Esophagus squamous epithelium (tissue), 5 donors: ENCODE measurements around the gene AHI1. TPM values are rescaled to one million over a fixed set of nuclear protein-coding genes. Genes with fewer than 3 reads are reported as not detected.

ENCODE experiments used
- DNase-seq: peaks from one replicate; lab custom pipeline; 2025; lab: John Stamatoyannopoulos, UW
- H3K27ac ChIP-seq, 4 donors: fragments of 200-600 bp; sonication (generic); one replicate each; pipeline ENCODE4 v1.5.1; 2016 to 2019; ENCODE audit warnings: mild to moderate bottlenecking in 1 of 4
- H3K27me3 ChIP-seq, 4 donors: fragments of 200-600 bp; sonication (generic); 1 replicate in 3 of 4; 2 replicates in 1 of 4; pipeline versions ENCODE4 v1.5.1 to v1.6.0; 2017 to 2021; ENCODE audit warnings: antibody characterized with exemption in 1 of 4
- H3K36me3 ChIP-seq, 3 donors: fragments of 200-600 bp; sonication (generic); one replicate each; pipeline ENCODE4 v1.5.1; 2016 to 2019
- H3K4me1 ChIP-seq, 3 donors: fragments of 200-600 bp; sonication (generic); one replicate each; pipeline ENCODE4 v1.5.1; 2017 to 2019
- H3K4me3 ChIP-seq, 4 donors: fragments of 200-600 bp; sonication (generic); 1 replicate in 3 of 4; 2 replicates in 1 of 4; pipeline ENCODE4 v1.5.1; 2016 to 2019; ENCODE audit warnings: mild to moderate bottlenecking in 2 of 4, moderate library complexity in 1 of 4
- H3K9me3 ChIP-seq, 3 donors: fragments of 200-600 bp; sonication (generic); one replicate each; pipeline ENCODE4 v1.5.1; 2016 to 2019
- CTCF ChIP-seq, 6 experiments: fragments of 450-650 bp in 4 of 6; fragments of 200-600 bp in 2 of 6; sonication (generic) in 2 of 6; IDR thresholded peaks; one replicate each; pipeline ENCODE4 v1.5.1; 2016 to 2019; ENCODE audit warnings: antibody characterized with exemption in 6 of 6, mild to moderate bottlenecking in 4 of 6, moderate library complexity in 4 of 6
- POLR2A ChIP-seq, 4 donors: fragments of 450-650 bp; IDR thresholded peaks; one replicate each; pipeline ENCODE4 v1.6.1; 2017; ENCODE audit warnings: antibody characterized with exemption in 4 of 4, mild to moderate bottlenecking in 4 of 4, moderate library complexity in 3 of 4
- WGBS, 2 donors: methylation state at CpG; one replicate each; pipeline ENCODE4 v1.1.5; 2018; 5-methylcytosine and 5-hydroxymethylcytosine counted together
- intact Hi-C: fragments of 100-400 bp; cut with DNase I; formaldehyde crosslinking; loops from one replicate; pipeline ENCODE4 v1.15.0; 2022
- total RNA-seq, 4 donors: library from RNA; depleted of rRNA; stranded (reverse); fragments of >200 nt; gene quantifications; one replicate each; pipeline ENCODE4 v1.1.0, GENCODE V29; 2016
- donor health status: DM: yes; HTN: yes; CAD: no.

AHI1 gene
- total RNA-seq, 4 donors from 2014 or later = 4.5 to 24.2 (median 7.6) TPM

- Histone ChIP-seq H3K27me3 (no peaks in the 10 kb centered on the region), H3K9me3 (no peaks in the 10 kb centered on the region), H3K27ac (no peak overlapping the region), H3K4me3 (no peak overlapping the region), H3K4me1 (peaks cover 0 to 7% (median 0%) of the 10 kb centered on the region in 3 donors), H3K36me3 (no peaks in the 10 kb centered on the region)
- intact Hi-C loops = no loop called here
- no peak for DNase-seq
- TF ChIP-seq CTCF (IDR thresholded peaks at IDR 0.05) (no peak), POLR2A (IDR thresholded peaks at IDR 0.05) (no peak)
- WGBS, 2 donors = 90 to 91% methylated on average over 2 of the region's 2 CpGs
These were observed 34.5 kb upstream of the AHI1 start for GRCh38 chr6:135531954-135532490.

GRCh38 chr6:135530113-135530512 is 32.6 kb upstream of the AHI1 start:
- H3K4me1 ChIP-seq = no peaks in the 10 kb centered on the region
- intact Hi-C loops = no loop called here
- H3K4me3 ChIP-seq = no peak overlapping the region
- H3K27ac ChIP-seq = no peak overlapping the region
- TF ChIP-seq CTCF (IDR thresholded peaks at IDR 0.05) (no peak), POLR2A (IDR thresholded peaks at IDR 0.05) (no peak)
- no peaks in the 10 kb centered on the region for H3K27me3 ChIP-seq
- H3K36me3 ChIP-seq = no peaks in the 10 kb centered on the region
- no peaks in the 10 kb centered on the region for H3K9me3 ChIP-seq
- DNase-seq = no peak
- WGBS, 2 donors = 48 to 62% methylated on average over 1 of the region's 1 CpG

GRCh38 chr6:135527960-135528249 is 30.4 kb upstream of the AHI1 start:
- TF ChIP-seq CTCF (IDR thresholded peaks at IDR 0.05) = no peak
- Histone ChIP-seq H3K4me1 (no peaks in the 10 kb centered on the region), H3K27me3 (no peaks in the 10 kb centered on the region), H3K4me3 (no peak overlapping the region), H3K36me3 (no peaks in the 10 kb centered on the region), H3K9me3 (no peaks in the 10 kb centered on the region), H3K27ac (no peak overlapping the region)
- no peak for DNase-seq
- intact Hi-C loops = no loop called here

- H3K27me3 ChIP-seq = no peaks in the 10 kb centered on the region
- 78% methylated on average over 6 of the region's 6 CpGs for WGBS, 2 donors
- no peaks in the 10 kb centered on the region for H3K36me3 ChIP-seq
- no peak overlapping the region for H3K27ac ChIP-seq
- no peaks in the 10 kb centered on the region for H3K9me3 ChIP-seq
- H3K4me1 ChIP-seq = no peaks in the 10 kb centered on the region
- DNase-seq = no peak
- TF ChIP-seq CTCF (IDR thresholded peaks at IDR 0.05) (no peak), POLR2A (IDR thresholded peaks at IDR 0.05) (no peak)
- intact Hi-C loops = no loop called here
- no peak overlapping the region for H3K4me3 ChIP-seq
These were observed 29.8 kb upstream of the AHI1 start for GRCh38 chr6:135527116-135527959.

- intact Hi-C loops = no loop called here
- no peak for TF ChIP-seq POLR2A (IDR thresholded peaks at IDR 0.05)
- no peak for TF ChIP-seq CTCF (IDR thresholded peaks at IDR 0.05)
- WGBS, 2 donors = 100% methylated on average over 1 of the region's 1 CpG
- Histone ChIP-seq H3K27me3 (no peaks in the 10 kb centered on the region), H3K4me3 (no peak overlapping the region), H3K4me1 (no peaks in the 10 kb centered on the region), H3K27ac (no peak overlapping the region), H3K9me3 (no peaks in the 10 kb centered on the region), H3K36me3 (no peaks in the 10 kb centered on the region)
- DNase-seq = no peak
These were observed 28.1 kb upstream of the AHI1 start for GRCh38 chr6:135525594-135525993.
